HG03558 (cell line): ENCODE measurements around the gene STAU1.
"Not testable (repeated sequence)": the region's sequence is repeated elsewhere in the genome, so short reads cannot be mapped to it uniquely, and the experiment has no call there.

Source experiments
- ATAC-seq: cut with Tn5 transposase; IDR thresholded peaks from one replicate; pipeline ENCODE4 v1.9.1; 2021; ENCODE audit warnings: moderate number of reproducible peaks; ENCODE audit not compliant: unreplicated experiment; ENCODE audit errors: extremely low read depth

The STAU1 gene

GRCh38 chr20:49210101-49210756, 22.1 kb upstream of the STAU1 start:
- no peak for ATAC-seq

GRCh38 chr20:49207076-49207475, 18.9 kb upstream of the STAU1 start:
- ATAC-seq: no peak

GRCh38 chr20:49203746-49204145, 15.6 kb upstream of the STAU1 start:
- no peak for ATAC-seq

- ATAC-seq: no peak
Observed at GRCh38 chr20:49203011-49203410, 14.9 kb upstream of the STAU1 start.

- no peak for ATAC-seq
Observed at GRCh38 chr20:49199729-49200293, 11.7 kb upstream of the STAU1 start.

GRCh38 chr20:49192944-49193518, 4.9 kb upstream of the STAU1 start:
- not testable (repeated sequence) for ATAC-seq

- no peak for ATAC-seq
Observed at GRCh38 chr20:49187330-49187850, 744 bp downstream of the STAU1 start.

GRCh38 chr20:49186535-49187329, 1.4 kb downstream of the STAU1 start:
- no peak for ATAC-seq

GRCh38 chr20:49185071-49185761, 2.9 kb downstream of the STAU1 start:
- ATAC-seq: no peak

- no peak for ATAC-seq
Observed at GRCh38 chr20:49184691-49185070, 3.5 kb downstream of the STAU1 start.

GRCh38 chr20:49184084-49184501, 4.0 kb downstream of the STAU1 start:
- not testable (repeated sequence) for ATAC-seq

GRCh38 chr20:49183444-49183843, 4.7 kb downstream of the STAU1 start:
- ATAC-seq: no peak

GRCh38 chr20:49181265-49181877, 6.8 kb downstream of the STAU1 start:
- no peak for ATAC-seq

GRCh38 chr20:49179368-49180277, 8.5 kb downstream of the STAU1 start:
- ATAC-seq: no peak

GRCh38 chr20:49174183-49174582, 14.0 kb downstream of the STAU1 start:
- ATAC-seq: no peak

GRCh38 chr20:49172413-49172812, 15.7 kb downstream of the STAU1 start:
- ATAC-seq: no peak

- no peak for ATAC-seq
Observed at GRCh38 chr20:49171909-49172308, 16.2 kb downstream of the STAU1 start.

- no peak for ATAC-seq
Observed at GRCh38 chr20:49170714-49171113, 17.4 kb downstream of the STAU1 start.

- no peak for ATAC-seq
Observed at GRCh38 chr20:49169547-49169946, 18.6 kb downstream of the STAU1 start.
